MCF 10A (cell line): ENCODE results near the gene HPN. TPM values are rescaled to one million over a fixed set of nuclear protein-coding genes. Genes with fewer than 3 reads are reported as not detected.

Source experiments
- BruUV-seq: library from RNA; stranded (reverse); fragments of 400-500 nt; replicated peaks from 2 replicates; lab custom pipeline; 2021; lab: Mats Ljungman, UMichigan
- CTCF ChIA-PET: fragments of 300-600 bp; sonication (Branson Sonifier 250); formaldehyde crosslinking; extraction: SDS; loops from one replicate; lab custom pipeline; 2021; ENCODE audit warnings: antibody characterized with exemption, inconsistent platforms; lab: Yijun Ruan, JAX
- POLR2A ChIA-PET: fragments of 300-600, 350-650 bp; sonication (Branson Sonifier 250); formaldehyde crosslinking; extraction: SDS; loops from one replicate; lab custom pipeline; 2020; ENCODE audit warnings: antibody characterized with exemption, inconsistent platforms; lab: Yijun Ruan, JAX
- DNase-seq: peaks from one replicate; pipeline ENCODE4 v3.0.0-alpha.2; 2018; ENCODE audit not compliant: unreplicated experiment
- H3K27ac Mint-ChIP-seq: one replicate; pipeline ENCODE4 v1.8.0; 2022; ENCODE audit warnings: mild to moderate bottlenecking, low read depth, mixed read lengths; ENCODE audit not compliant: unreplicated experiment
- H3K27me3 Mint-ChIP-seq: one replicate; pipeline ENCODE4 v1.8.0; 2022; ENCODE audit warnings: mixed read lengths; ENCODE audit not compliant: insufficient read depth, unreplicated experiment
- H3K36me3 Mint-ChIP-seq: one replicate; pipeline ENCODE4 v1.8.0; 2022; ENCODE audit warnings: mild to moderate bottlenecking, moderate library complexity, mixed read lengths; ENCODE audit not compliant: insufficient read depth, unreplicated experiment
- H3K4me1 Mint-ChIP-seq: one replicate; pipeline ENCODE4 v1.8.0; 2022; ENCODE audit warnings: mixed read lengths; ENCODE audit not compliant: insufficient read depth, unreplicated experiment
- H3K4me3 Mint-ChIP-seq: one replicate; pipeline ENCODE4 v1.8.0; 2022; ENCODE audit warnings: mild to moderate bottlenecking, moderate library complexity, mixed read lengths; ENCODE audit not compliant: unreplicated experiment
- H3K9me3 Mint-ChIP-seq: one replicate; pipeline ENCODE4 v1.8.0; 2022; ENCODE audit warnings: mixed read lengths; ENCODE audit not compliant: unreplicated experiment
- CTCF ChIP-seq: fragments of 200-600 bp; IDR thresholded peaks from one replicate; pipeline ENCODE4 v1.8.0; 2022; ENCODE audit warnings: antibody characterized with exemption, mild to moderate bottlenecking; ENCODE audit not compliant: unreplicated experiment
- intact Hi-C: fragments of 100-400 bp; cut with micrococcal nuclease; formaldehyde crosslinking; loops from 2 replicates; pipeline ENCODE4 v1.14.1; 2022
- total RNA-seq: library from RNA; stranded (reverse); gene quantifications from 2 replicates; pipeline ENCODE4 v1.2.3, GENCODE V29; 2022

Gene HPN
- total RNA-seq, 1 experiment from 2014 or later = not detected

- Mint-ChIP-seq H3K4me3 (no peak overlapping the region), H3K27ac (no peak overlapping the region), H3K27me3 (no peaks in the 10 kb centered on the region), H3K9me3 (no peaks in the 10 kb centered on the region), H3K4me1 (peaks cover 6% of the 10 kb centered on the region), H3K36me3 (no peaks in the 10 kb centered on the region)
- BruUV-seq = no TSS peak
- ChIA-PET CTCF (interaction anchor here (0.5 to 6.3 kb wide), 48 partner anchors 11 to 1049 kb away, joined by 3 to 75 read pairs (median 4); partner anchors contain the start of gene LGI4), POLR2A (interaction anchor here (0.9 to 1.5 kb wide), 3 partner anchors 20 to 78 kb away, joined by 3 to 4 read pairs (median 4); no protein-coding TSS in a partner anchor)
- TF ChIP-seq CTCF = peak; percentile 94
- intact Hi-C loops = loop anchor here (1.0 kb wide), 3 partner anchors 44 to 97 kb away; no protein-coding TSS in a partner anchor
- peak; percentile 77 for DNase-seq
These were observed 3.0 kb downstream of the HPN start for GRCh38 chr19:35044317-35045117.

- ChIA-PET CTCF (interaction anchor here (0.6 to 6.3 kb wide), 16 partner anchors 8 to 229 kb away, joined by 3 to 75 read pairs (median 4); partner anchors contain the start of genes GRAMD1A and LGI4), POLR2A (interaction anchor here (0.7 to 1.0 kb wide), 2 partner anchors 69 to 77 kb away, joined by 3 to 4 read pairs; no protein-coding TSS in a partner anchor)
- DNase-seq = peak; percentile 47
- Mint-ChIP-seq H3K9me3 (no peaks in the 10 kb centered on the region), H3K36me3 (no peaks in the 10 kb centered on the region), H3K27me3 (no peaks in the 10 kb centered on the region), H3K4me3 (no peak overlapping the region), H3K27ac (no peak overlapping the region), H3K4me1 (peaks cover 6% of the 10 kb centered on the region)
- TF ChIP-seq CTCF = peak; percentile 37
- BruUV-seq = no TSS peak
- intact Hi-C loops = no loop called here
These were observed 4.3 kb downstream of the HPN start for GRCh38 chr19:35045667-35046300.

- Mint-ChIP-seq H3K9me3 (no peaks in the 10 kb centered on the region), H3K36me3 (no peaks in the 10 kb centered on the region), H3K4me1 (peaks cover 6% of the 10 kb centered on the region), H3K4me3 (no peak overlapping the region), H3K27me3 (no peaks in the 10 kb centered on the region), H3K27ac (no peak overlapping the region)
- intact Hi-C loops = no loop called here
- no peak for DNase-seq
- BruUV-seq = no TSS peak
- TF ChIP-seq CTCF = no peak
- POLR2A ChIA-PET = interaction anchor here (0.7 to 1.0 kb wide), 2 partner anchors 69 to 76 kb away, joined by 3 to 4 read pairs; no protein-coding TSS in a partner anchor
- CTCF ChIA-PET = interaction anchor here (0.6 to 6.3 kb wide), 14 partner anchors 9 to 228 kb away, joined by 3 to 75 read pairs (median 4); partner anchors contain the start of genes GRAMD1A and LGI4
These were observed 4.9 kb downstream of the HPN start for GRCh38 chr19:35046461-35046860.
